Amniotic epithelial cell (primary cell): ENCODE data around the gene SLC9A1.

Experiments used
- DNase-seq: peaks from one replicate; pipeline ENCODE4 v3.0.0-alpha.2; 2010; ENCODE audit warnings: low read depth

Gene SLC9A1

GRCh38 chr1:27070390-27071048 lies 84.4 kb downstream of the SLC9A1 start:
- no peak for DNase-seq

DNA sequence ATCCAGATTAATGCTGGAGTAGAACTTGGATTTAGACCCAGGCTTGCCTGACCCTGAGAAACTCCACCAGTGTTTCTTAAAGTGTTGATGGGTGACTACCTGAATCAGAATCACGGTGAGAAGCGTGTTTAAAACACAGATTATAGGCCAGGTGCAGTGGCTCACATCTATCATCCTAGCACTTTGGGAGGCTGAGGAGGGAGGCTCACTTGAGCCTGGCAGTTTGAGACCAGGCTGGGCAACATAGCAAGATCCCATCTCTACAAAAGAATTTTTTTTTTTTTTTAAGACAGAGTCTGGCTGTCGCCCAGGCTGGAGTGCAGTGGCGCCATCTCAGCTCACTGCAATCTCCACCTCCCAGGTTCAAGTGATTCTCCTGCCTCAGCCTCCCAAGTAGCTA lies 86.0 kb downstream of the SLC9A1 start:
- DNase-seq = no peak

- DNase-seq = no peak
These were observed 88.8 kb downstream of the SLC9A1 start for GRCh38 chr1:27065999-27066630.

DNA sequence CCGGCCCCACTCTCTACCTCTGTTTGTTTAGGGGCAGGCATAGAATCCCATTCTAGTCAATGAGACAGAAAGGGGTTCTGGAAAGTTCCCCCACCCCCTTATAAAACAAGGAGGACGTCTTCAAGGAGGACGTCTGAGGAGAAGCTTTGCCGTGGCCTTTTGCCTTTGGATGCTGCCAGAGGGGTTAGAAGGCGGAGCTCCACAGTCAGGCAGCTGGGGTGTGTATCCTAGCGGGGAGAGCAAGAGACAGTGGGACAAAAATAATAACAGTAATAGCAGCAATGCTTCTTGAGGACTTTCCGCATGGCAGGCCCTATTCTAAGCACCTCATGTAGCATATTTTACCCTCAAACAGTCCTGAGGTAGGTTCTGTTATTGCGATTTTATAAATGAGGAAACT lies 94.0 kb downstream of the SLC9A1 start:
- DNase-seq = no peak

DNA sequence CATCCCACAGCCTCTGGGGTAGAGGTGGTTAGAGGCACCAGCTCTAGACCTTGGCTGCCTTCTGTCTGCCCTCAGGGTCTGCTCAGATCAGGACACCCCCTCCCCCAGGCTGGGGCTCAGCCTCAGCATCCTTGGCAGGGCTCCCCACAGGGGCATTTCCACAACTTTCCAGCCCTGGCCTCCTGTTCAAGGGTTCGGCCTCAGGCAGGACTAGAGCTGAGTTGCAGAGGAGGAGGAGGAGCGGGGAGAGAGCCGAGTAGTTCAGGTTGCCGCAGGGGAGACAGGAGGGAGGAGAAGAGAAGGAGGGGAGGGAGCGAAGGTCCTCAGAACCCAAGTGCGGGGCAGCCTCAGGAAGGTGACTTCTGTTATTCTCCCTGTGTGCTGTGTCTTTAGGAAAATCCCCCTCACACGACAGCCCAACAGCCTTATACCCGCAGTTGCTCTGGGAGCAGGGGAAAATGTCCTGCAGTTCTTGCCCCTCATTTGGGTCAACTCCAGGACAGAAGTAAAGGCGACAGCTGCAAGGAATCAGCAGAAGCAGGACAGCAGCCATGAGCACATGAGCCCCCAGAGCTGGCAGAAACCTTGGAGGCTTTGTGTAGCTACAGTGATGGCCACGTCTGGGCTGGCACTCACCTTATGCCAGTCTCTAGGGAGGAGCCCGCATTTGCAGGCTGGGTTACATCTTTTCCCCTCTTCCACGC lies 95.8 kb downstream of the SLC9A1 start:
- DNase-seq = no peak

- DNase-seq = no peak
These were observed 96.9 kb downstream of the SLC9A1 start for GRCh38 chr1:27057801-27058625.

DNA sequence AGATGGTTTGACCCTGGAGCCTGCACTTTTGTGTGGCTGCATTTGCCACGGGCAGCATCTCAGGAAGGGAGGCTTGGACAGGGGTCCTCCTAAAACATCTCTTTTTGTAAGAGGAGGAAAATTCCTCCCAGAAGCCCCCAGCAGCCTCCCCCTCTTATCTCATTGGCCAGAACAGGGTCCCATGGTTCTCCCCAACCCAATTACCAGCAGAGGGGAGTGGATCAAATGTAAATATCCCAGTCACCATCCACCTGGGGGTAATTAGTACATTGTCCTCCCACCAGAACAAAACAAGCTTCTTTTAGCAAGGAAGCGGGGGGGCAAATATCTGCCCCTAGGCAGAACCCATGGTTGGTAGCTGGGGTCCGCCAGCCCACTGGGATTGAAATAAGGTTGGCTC lies 97.5 kb downstream of the SLC9A1 start:
- no peak for DNase-seq

GRCh38 chr1:27053977-27054753 lies 100.8 kb downstream of the SLC9A1 start:
- DNase-seq = no peak

- DNase-seq = no peak
These were observed 102.4 kb downstream of the SLC9A1 start for GRCh38 chr1:27052527-27052926.

GRCh38 chr1:27049607-27050006 lies 105.3 kb downstream of the SLC9A1 start:
- no peak for DNase-seq

GRCh38 chr1:27049100-27049499 lies 105.8 kb downstream of the SLC9A1 start:
- no peak for DNase-seq
